NCI-H446 treated with DMSO at 0.1 percent for 48 hours (cell line): ENCODE data around the gene CMTR1.

Experiments used
- DNase-seq: peaks from one replicate; lab custom pipeline; 2025; lab: John Stamatoyannopoulos, UW

The CMTR1 gene

DNA sequence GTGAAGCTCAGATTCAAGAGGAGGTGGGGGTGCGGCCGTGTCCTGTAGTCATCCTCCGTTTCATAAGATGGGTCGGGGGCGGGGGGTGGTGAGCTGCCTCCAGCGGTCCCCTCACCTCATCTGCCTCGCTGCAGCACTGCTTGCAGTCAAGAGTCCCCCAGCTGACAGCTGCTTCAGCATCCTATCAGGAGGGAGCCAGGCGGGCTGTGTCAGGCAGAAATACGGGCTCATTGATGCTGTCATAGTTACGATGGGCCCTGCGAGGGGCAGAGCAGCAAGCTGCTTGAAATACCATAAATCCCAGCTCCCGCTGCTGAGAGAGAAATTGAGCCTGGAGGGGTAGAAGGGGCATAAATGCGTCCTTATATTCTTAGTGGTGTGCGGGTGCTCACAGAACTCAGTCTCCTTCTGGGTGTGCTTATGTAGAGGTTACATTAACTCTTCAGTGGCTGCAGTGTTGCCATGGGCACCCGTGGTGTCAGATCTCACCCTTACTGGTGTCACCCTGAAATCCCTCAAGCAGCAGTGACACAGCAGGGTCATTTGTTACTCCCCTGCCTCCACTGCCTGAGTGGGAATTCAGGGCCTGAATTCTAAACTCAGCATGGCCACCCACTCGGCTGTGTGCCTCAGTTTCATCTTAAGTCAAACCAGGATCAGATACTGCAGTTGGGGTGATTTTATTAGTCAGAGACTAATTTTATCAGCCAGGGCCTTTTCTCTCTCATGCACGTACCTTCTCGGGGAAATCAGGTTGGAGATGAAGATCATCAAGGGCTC, 44.8 kb downstream of the CMTR1 start:
- DNase-seq: no peak

DNA sequence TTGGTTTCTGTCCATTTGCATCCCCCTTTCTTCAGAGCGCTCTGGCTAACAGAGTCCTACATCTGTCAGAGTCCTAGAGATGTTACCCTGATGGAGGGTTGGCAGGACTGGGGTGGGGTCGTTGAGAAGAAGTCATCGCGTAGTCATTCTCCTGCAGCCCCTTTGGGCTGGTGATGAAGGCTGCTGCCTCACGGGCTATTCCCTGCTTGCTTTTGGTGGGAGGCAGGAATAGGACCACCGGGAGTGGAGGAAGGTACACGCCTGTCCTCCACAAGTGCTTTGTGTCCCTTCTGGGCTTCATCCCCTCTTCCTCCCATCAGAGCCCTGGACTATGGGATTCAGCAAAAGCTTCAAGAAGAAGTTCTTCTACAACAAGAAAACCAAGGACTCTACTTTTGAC, 45.8 kb downstream of the CMTR1 start:
- no peak for DNase-seq

DNA sequence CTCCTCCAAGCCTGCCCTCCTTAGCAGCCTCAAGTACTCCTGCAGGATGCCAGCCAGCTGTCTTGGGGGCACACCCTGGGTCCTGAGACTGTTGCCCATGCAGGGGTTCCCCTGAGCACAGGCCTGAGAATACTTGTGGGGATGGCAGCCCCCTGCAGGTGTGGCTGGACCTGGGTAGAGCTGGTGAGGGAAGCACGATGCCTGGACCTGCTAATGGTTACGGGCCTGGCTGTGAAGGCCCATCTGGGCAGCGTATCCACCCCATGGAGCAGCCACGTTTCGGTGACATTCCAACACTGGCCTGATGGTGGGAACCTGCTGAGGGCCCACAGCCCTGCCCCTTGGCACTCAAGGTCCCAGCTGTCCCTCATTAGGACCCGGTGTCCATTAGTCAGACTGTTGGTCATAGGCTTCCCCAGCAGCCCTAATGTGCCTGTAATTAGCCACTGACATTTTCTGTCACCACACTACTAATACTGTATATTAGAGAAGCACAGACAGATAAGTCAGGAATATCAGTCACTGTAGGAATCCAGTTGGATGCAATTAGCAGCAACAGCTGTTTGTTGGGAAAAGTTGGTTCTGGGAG, 46.3 kb downstream of the CMTR1 start:
- DNase-seq: no peak

DNA sequence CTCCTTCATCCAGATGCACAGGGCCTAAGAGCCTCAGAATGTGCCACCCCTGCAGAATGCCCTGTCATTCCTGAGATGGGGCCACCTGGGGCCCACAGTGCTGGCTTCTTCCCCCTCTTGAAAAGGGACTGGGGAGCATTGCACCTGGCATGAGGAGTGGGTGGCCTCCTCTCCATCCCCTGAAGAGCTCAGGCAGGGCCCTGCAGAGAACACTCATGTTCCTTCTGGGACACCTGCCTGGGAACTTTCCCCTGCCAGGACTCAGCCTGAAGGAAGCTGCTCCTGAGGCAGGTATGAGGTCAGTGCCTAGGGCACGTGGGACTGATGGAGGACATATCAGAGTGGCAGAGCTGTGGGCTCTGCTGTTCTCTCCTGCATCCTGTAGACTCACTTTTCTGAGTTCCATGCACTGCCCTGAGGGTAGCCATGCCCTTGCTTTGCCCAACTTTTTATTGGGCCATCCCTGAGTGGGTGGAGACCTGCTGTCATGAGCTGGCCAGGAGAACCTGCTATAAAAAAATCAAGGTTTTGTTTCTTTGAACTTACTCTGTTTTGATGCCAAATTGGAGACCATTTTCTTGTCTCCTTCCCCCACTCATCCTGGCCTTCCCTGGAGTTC, 47.2 kb downstream of the CMTR1 start:
- DNase-seq: no peak

DNA sequence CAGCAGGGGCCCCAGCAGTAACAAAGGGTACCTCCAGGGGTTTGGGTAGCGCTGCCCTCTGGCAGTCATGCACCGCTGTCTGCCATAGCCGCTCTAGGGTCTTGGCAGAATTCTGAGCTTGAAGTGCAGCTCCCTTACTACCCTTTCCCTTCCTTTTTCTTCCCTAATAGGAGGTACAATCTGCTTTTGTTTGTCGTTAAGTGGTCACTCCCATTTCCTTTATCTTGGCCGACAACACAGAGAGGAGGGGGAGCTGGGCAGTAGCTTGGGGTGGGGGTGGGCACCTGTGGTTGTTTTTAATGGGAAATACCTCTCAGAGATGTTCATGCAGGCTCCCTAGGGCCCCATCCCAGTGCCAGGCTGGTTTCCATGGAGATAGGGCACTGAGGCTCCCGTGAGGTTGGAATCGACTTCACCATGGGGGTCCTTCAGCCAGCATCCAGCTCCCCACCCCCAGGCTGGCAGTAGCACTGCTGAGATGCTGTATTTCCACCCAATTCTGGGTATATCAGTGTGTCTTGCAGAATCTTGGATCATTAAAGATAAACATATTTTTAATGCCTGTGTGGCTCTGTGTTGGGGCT, 48.0 kb downstream of the CMTR1 start:
- DNase-seq: no peak

DNA sequence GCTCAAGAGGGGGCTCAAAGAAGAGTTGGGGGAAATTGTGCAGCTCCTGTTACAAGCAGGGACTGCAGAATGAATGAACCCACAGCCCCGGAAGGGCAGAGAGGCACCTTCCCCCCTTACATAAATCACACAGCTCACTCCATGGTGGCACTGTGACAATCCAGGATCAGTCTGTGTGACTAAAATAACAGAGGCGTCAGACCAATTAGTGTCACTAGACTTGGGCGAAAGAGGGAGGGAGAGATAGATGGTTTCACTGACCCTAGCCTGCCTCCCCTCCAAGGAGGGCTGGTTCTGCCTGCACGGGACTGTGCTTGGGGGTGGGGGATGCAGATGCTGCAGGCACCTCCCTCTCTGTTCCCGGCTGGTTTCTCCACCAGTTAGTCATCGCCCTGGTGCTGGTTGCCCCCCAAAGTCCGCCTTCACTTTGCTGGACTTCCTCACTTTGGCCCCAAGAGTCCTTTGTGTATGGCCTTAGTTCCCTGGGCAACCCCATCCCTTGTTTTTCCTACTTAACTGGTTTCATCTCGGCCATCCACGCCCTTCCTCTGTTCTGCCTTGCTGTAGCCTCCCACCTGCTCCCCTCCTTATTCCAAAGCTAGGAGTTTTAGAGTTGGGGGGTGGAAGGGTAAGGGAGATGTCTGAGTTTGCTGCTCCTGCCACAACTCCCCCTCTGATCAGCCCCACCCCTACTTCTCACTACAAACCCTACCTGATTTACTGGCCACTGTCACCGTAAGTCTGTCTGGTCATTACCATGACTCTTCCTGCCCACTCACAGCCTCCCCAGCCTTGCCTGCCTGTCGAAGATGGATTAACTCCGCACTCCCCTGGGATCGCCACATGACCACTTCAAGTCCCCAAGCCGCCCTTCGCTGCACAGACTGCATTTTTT, 48.9 kb downstream of the CMTR1 start:
- no peak for DNase-seq

DNA sequence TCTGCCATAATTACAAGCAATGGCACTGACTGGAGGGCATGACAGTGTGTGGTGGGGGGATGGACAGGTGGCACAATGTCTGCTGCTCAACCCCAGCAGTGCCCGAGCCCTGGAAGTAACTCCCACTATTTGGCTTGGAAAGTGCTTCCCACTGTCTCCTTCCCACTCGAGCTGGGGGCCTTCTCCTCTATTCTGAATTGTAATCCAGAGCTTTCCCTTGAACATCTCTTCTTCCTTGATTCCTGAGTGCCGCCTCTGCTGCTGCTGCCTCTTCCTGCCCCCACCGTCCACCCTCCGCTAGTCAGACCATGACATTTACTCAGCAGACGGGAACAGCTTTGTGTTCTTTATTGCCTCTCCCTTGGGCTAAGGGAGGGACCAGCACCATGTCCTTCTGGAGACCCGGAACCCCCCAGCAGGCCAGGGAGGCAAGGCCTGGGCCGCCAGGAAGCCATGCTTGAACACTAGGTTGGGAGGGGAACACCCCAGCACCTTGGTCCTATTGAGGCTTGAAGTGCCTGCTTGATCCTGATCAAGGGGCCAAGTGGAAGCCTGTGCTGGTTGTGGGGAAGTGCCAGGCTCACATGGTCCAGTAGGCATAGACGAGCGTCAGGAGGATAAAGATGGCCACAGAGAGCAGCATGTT, 49.7 kb downstream of the CMTR1 start:
- DNase-seq: no peak

DNA sequence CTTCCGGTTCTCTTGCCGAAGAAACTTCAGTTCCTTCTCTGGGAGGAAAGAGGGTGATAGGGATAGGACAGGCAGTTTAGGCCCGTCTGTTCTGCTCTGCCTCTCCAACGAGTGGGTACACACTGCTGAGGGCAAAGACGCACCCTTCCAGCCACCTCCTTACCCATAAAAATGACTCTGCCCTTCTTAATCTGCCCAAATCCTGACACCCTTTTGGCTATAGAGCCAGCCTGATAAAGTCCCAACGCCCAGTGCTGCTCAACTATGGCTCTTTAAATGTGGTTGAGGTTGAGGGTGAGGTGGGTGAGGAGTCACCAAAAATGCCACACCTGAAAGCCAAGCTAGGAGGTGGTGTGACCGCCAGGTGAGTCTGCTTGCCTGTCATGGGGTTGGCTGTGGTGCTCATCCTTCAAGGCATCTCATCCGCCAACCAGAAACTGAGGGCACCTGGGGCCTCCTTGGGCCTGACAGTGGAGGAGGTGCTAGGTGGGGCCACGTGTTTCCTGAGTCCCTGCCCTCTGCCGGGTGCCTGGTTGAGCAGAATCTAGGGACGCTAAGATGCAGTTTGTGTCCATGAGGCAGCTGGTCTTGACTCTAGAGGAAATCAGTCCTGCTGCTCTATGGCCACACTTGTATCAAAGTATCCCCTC, 50.4 kb downstream of the CMTR1 start:
- DNase-seq: no peak

DNA sequence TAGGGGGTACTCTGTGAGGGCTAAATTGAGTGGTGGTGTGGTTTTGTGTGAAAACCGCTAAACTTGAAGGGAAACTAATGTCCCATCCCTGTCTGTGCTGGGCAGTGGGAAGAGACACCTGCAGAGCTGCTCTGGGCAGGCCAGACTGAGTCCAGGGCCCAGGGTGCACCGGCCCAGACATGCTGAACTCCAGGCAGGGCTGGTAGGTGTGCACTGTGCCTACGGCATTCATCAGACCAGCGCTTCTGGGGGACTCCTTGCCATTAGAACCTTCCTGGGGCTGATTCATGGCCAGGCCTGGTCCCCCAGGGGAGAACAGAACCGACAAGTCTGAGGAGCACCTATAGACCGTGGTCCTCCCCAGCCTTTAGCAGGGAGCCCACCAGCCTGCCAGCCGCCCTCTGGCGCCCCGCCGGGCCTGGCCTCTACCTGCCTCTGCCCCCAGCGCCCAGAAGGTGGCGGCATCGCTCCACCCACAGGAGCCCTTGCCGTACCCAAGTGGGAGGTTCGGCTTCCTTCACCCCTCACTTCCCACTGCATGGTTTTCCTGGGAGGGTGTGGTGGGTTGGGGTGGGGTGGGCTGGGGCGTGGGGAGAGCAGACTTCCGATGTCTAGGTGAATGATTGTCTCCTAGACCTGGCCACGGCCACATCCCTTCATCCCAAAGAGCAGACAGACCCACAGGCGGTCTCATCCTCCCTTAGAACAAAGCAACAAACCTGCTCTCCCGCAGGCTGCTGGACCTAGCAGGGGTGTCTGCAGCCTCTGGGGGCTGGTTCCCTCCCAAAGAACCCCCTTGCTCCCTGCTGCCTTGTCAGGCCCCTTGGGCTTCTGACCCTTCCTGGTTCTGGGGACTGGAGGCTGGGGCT, 51.1 kb downstream of the CMTR1 start:
- no peak for DNase-seq

DNA sequence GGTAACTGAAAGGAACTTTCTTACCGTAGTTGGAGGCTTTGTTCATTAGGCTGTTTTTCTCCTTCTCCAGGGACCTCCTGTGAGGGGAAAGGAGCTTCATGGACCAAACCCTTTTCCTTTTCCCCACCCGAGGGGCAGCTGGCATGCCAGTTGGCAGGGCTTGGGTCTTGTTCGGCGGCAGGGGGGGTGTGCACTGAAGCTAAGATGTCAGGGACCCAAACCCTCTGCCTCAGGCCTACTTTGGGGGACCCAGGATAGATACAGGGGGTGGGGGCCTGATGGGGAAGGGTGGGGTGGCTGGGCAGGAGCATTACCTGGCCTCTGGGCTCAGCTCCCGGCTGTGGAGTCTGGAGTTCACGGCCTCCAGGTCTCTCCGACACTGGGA, 51.8 kb downstream of the CMTR1 start:
- DNase-seq: no peak

DNA sequence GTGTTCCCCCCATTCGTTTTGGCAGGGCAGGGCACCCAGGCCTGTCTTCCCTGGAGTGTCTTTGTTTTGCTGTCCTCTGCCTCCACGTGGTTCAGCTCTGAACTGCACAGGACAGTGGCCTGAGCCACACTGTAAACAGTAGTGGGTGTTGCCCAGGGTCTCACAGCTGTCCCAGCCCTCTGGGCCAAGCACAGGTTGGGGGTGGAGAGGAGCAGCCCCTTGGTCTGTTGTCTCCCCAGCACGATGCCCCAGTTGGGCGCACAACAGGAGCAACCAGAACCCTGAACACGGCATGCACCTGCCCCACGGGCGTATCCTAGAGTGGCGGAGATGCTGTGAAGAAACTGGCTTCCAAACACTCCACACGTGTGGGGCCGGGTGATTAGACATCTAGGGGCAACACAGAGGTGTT, 52.3 kb downstream of the CMTR1 start:
- no peak for DNase-seq

DNA sequence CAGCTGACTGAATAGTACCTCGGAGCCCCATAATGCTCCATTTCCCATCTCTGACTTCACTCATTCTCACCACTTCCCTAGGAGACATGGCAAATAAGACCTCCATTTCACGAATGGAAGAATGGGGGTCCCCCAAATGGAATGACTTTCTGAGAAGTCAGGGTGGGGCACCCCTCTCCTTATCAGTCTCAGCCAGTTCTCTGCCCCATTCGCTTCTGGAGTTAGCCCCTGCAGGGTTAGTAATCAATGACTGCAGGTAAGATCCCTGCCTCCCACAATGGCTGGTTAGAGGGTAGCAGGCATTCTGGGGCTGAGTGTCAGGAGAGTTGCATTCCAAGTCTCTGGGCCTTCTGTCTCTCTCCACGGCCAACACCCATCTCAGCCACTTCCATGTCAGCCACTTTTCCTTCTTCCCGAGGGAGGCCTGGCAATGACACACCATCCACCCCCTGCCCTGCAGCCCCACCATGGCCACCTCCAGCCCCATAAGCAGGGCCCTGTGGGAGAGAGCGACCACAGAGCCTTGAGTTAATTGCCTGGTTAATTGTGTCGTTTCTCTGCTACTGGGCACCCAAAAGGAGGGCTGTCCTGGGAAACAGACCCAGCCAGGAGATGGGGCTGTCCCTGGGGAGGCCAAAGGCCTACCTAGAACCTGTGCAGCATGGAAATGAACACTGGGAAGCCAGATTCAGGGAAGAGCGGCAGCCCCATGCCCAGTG, 53.3 kb downstream of the CMTR1 start:
- no peak for DNase-seq

DNA sequence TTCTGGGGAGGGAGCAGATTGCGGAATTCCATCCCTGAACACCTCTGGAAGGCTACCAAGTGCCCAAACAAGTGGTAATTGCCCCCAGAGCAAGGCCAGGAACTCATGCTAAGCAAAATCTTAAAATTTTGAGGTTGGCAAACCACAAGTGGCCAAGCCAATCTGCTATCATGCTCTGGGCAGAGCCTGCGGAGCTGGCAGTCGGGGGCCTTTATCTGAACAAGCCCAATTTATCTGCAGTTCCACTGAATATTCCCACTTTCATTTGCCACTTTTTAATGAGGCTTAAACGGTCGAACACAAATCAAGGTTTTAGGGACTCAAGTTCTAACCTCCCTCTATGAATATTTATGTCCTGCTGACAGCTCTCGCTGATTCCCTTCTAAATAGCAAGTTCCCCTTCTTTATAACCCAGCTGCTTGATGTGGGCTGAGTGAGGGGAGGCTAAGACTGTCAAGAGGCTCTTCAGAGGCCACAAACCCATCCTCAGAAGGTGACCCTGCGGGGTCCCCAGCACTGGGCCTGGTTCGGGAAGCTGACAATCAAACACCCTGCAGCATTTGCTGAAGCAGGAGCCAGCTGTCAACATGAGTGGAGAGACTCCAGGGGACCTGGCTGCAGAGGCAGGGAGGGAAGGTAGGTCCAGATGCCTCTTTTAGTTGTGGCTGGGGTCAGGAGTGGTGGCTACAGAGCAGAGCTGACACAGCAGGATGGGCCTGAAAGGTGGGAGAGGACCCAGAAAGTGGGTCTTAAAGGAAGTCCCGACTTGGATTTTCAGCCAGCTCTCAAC, 54.8 kb downstream of the CMTR1 start:
- peak; percentile 27 for DNase-seq

DNA sequence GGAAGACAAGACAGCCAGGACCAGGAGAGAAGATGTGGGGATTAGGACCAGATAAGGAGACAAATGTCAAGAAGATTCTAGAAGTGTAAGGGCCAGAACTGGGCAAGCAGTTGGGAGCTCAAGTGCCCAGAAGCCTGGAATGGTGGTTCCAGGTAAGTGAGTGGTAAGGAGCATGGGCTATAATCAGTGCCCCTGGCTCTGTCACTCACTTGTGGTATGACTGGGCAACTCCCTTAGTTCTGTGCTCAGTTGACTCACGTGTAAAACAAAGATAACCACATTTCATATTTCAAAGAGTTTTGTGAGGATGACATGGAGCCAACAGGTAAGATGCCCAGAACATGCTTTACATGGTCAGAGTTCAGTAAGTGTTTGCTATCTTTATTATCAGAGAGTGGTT, 55.5 kb downstream of the CMTR1 start:
- no peak for DNase-seq

DNA sequence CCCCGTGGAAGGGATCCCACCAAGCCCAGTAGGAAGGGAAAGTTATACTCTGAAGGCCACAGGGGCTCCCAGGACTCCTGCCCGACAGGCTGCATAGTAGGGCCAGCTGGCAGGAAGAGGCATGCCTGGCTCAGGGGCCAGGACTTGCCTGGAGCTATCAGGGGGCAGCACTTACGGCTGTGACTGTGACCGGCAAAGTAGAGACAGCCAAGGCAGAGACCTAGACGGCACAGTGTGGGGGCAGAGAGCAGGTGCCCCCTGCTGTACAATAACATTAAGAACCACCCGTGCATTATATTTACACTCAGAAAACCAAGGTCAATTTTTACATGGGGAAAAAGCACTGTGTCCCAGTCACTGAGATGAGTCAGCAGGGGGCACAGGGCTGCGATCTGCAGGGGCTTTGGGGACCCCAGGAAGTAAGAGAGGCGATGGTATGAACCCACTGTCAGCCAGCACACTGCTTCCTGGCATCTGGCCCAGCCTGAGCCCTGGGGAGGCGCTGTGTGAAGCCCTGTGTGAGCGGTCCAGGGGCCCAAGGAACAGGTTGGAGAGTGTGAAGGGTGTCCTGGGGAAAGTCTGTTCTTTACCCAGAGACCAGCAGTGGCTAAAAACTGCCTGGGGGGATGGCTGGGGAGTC, 56.8 kb downstream of the CMTR1 start:
- no peak for DNase-seq

DNA sequence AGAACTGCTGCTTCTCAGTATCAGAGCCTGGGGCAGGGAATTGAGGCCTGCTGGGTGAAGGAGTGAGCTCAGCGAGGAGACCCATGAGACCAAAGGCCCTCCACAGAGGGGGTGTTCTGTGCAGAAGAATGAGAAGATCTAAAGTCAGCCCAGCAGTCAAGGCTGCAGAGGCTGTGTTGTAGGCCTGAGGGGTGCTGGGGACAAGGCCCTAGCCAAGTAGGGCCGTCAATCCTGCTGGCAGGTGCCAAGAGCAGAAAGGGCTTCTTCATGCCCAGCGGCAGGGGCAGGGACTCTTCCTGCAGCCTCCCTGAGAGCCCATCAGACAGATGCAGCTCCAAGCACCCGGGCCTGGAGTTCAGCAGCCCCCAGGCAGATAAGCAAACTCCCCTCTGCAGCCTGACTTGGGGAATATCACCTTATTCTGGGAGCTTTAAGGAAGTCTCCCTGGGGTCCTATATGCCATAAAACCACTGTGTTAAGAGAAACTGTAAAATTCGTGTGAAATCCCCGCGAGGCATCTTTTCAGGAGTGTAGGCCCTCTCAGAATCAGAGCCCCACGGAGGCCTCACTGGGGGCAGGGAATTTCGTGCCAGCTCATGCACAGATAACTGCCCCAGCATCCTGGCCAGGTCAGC, 57.6 kb downstream of the CMTR1 start:
- DNase-seq: no peak

DNA sequence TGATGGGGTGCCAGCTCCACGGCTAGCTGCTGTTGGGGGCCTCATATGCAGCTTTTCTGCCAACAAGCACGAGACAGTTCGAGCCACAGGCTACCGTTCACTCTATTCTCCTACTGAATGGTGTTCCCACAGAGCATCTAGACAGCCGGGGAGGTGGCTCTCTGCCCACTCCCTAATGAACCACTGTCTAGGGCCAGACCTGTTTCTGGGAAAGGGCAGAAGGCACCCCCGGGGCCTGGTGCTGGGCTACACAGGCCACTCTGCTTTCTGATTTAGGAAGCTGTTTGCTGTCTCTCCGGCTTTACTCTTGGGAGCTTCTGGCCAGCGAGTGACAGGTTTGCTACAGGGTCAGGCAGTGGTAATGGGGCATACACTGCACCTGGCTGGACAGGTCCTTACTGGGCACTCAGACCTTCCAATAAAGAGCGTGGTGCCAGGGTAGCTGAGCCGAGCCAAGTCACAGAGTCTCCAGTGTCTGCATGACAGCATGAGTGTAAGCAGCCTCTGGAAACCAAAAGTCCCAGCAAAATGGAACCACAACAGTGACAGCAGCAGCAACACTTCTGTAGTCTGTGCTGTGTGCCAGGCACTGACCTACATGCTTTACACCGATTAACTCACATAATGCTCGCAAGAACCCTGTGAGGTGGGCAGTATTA, 58.3 kb downstream of the CMTR1 start:
- peak; percentile 74 for DNase-seq
